Measurements from ENCODE around the gene AFF3. TPM values are rescaled to one million over a fixed set of nuclear protein-coding genes. Genes with fewer than 3 reads are reported as not detected.

The AFF3 gene
- total and polyA plus RNA-seq, 10 of the 15 experiments (the other 5 are each of a cell fraction or from before 2014, with no cell fraction given): 0.26 to 5.5 (median 3.0) TPM

- RAD21 ChIA-PET (ENCODE audit: unreplicated experiment): no interaction called here
- in situ Hi-C loops (cut with MboI) (no loop called here), intact Hi-C loops (cut with micrococcal nuclease; ENCODE audit: unreplicated experiment) (no loop called here)
- DNase-seq (ENCODE audit: low read depth, low spot score) (no peak), ATAC-seq (no peak), FAIRE-seq (no peak)
- CTCF ChIA-PET: interaction anchor here (1.6 kb wide), 1 partner anchor 9 kb away, joined by 3 read pairs; no protein-coding TSS in a partner anchor
- no peak for TF ChIP-seq PAX8 (IDR thresholded peaks at IDR 0.05)
- no peak for TF ChIP-seq SRF (IDR thresholded peaks at IDR 0.05; ENCODE audit: low read depth in 2 of 2, low read length in 2 of 2)
- no peak for TF ChIP-seq SMAD1 (IDR thresholded peaks at IDR 0.05; ENCODE audit: low read depth, partially characterized antibody)
- TF ChIP-seq WRNIP1 (IDR thresholded peaks at IDR 0.05; ENCODE audit: borderline replicate concordance, low read depth, low read length): no peak
- TF ChIP-seq MYC (IDR thresholded peaks at IDR 0.05; ENCODE audit: insufficient read depth, insufficient read length, insufficient replicate concordance, low read length, severe bottlenecking): no peak
- no peak for TF ChIP-seq CHD2 (IDR thresholded peaks at IDR 0.05; ENCODE audit: borderline replicate concordance, low read depth, low read length)
- no peak for TF ChIP-seq RAD51 (IDR thresholded peaks at IDR 0.05)
- no peak for TF ChIP-seq SP1 (IDR thresholded peaks at IDR 0.05; ENCODE audit: low read depth, low read length)
- no peak for TF ChIP-seq SREBF1 (IDR thresholded peaks at IDR 0.05; ENCODE audit: low read length)
- no peak for TF ChIP-seq ZBTB33 (IDR thresholded peaks at IDR 0.05)
- no peak for TF ChIP-seq HSF1 (IDR thresholded peaks at IDR 0.05; ENCODE audit: low read depth, low read length)
- no peak for TF ChIP-seq ZNF24 (IDR thresholded peaks at IDR 0.05)
- TF ChIP-seq E2F4 (IDR thresholded peaks at IDR 0.05; ENCODE audit: low read depth, low read length): no peak
- no peak for TF ChIP-seq BRCA1 (IDR thresholded peaks at IDR 0.05; ENCODE audit: low read depth, low read length)
- no peak for TF ChIP-seq MTA2 (IDR thresholded peaks at IDR 0.05; ENCODE audit: low read depth)
- WGBS (ENCODE audit: insufficient coverage, insufficient replicate concordance, low lambda C conversion rate, missing lambda C conversion rate): 73% methylated on average over 1 of the region's 1 CpG
- H3K27me3 ChIP-seq (replicated peaks in 1 of 2; ENCODE audit: control insufficient read depth in 2 of 2, insufficient read depth in 2 of 2, low read length in 1 of 2): no peaks in the 10 kb centered on the region
- no peak overlapping the region for H3K4me3 ChIP-seq
- no peaks in the 10 kb centered on the region for H3K36me3 ChIP-seq (ENCODE audit: control insufficient read depth in 2 of 2, insufficient read depth in 2 of 2, low read length in 1 of 2)
- no peak overlapping the region for H3K27ac ChIP-seq (ENCODE audit: control insufficient read depth, insufficient read depth)
- H2AFZ ChIP-seq (ENCODE audit: control insufficient read depth, low read depth, low read length): no peak overlapping the region
- no peak overlapping the region for H3K9ac ChIP-seq (ENCODE audit: control insufficient read depth, insufficient read depth, low read length)
- POLR2A ChIA-PET: no interaction called here
- H3K4me1 ChIP-seq (ENCODE audit: control insufficient read depth, insufficient read depth, low read length): no peaks in the 10 kb centered on the region
- no peaks in the 10 kb centered on the region for H3K9me3 ChIP-seq (replicated peaks; ENCODE audit: control insufficient read depth, insufficient read depth, low read length)
- BruUV-seq (replicated peaks): no TSS peak
- H4K20me1 ChIP-seq (ENCODE audit: control insufficient read depth, insufficient read depth): no peaks in the 10 kb centered on the region
- no peaks in the 10 kb centered on the region for H3K79me2 ChIP-seq (ENCODE audit: control insufficient read depth, insufficient read depth, low read length)
- SMC1A ChIA-PET (ENCODE audit: uncharacterized antibody, unreplicated experiment): no interaction called here
- no peak overlapping the region for H3K4me2 ChIP-seq (ENCODE audit: control insufficient read depth, insufficient read depth)
These were observed 434.8 kb downstream of the AFF3 start for GRCh38 chr2:99707592-99707991.

Measured in GM12878 (cell line).